CD4-positive, alpha-beta memory T cell (primary cell): Measurements from ENCODE around the gene GPATCH11. TPM values are rescaled to one million over a fixed set of nuclear protein-coding genes. Genes with fewer than 3 reads are reported as not detected.

Experiments
- CTCF ChIA-PET: fragments of 350-600 bp; sonication (Branson Sonifier 250); formaldehyde crosslinking; loops from one replicate; lab custom pipeline; 2021; ENCODE audit warnings: inconsistent platforms; ENCODE audit not compliant: partially characterized antibody; lab: Charles Lee
- POLR2A ChIA-PET: fragments of 350-600 bp; sonication (Branson Sonifier 250); formaldehyde crosslinking; loops from one replicate; lab custom pipeline; 2021; ENCODE audit not compliant: partially characterized antibody; lab: Charles Lee
- DNase-seq, 5 donors: peaks; one replicate each; pipeline versions ENCODE4 v3.0.0 to v3.0.0-alpha.2; 2020 to 2022; ENCODE audit warnings: mixed read lengths in 1 of 5
- H3K27ac ChIP-seq: one replicate; pipeline ENCODE4 v1.7.0; 2013; ENCODE audit warnings: low read depth, low read length
- H3K27me3 ChIP-seq: 2 replicates; pipeline ENCODE4 v1.7.0; 2013; ENCODE audit warnings: mild to moderate bottlenecking, low read length, moderate library complexity; ENCODE audit not compliant: insufficient read depth
- H3K36me3 ChIP-seq: 2 replicates; pipeline ENCODE4 v1.7.0; 2013; ENCODE audit warnings: mild to moderate bottlenecking, low read length, moderate library complexity; ENCODE audit not compliant: insufficient read depth
- H3K4me1 ChIP-seq: 2 replicates; pipeline ENCODE4 v1.7.0; 2013; ENCODE audit warnings: mild to moderate bottlenecking, low read length, moderate library complexity; ENCODE audit not compliant: insufficient read depth
- H3K4me3 ChIP-seq, 2 donors: one replicate each; pipeline ENCODE4 v1.7.0; 2013; ENCODE audit warnings: low read length in 2 of 2, mild to moderate bottlenecking in 1 of 2
- H3K9me3 ChIP-seq, 2 donors: one replicate each; pipeline ENCODE4 v1.7.0; 2013; ENCODE audit warnings: low read length in 2 of 2, control low read depth in 1 of 2; ENCODE audit not compliant: control insufficient read depth in 1 of 2
- H3K27ac Mint-ChIP-seq, 7 donors: one replicate each; pipeline ENCODE4 v1.8.0; 2020 to 2021; ENCODE audit warnings: mixed read lengths in 7 of 7, mild to moderate bottlenecking in 6 of 7, inconsistent platforms in 3 of 7, moderate library complexity in 3 of 7
- H3K27me3 Mint-ChIP-seq, 2 donors: one replicate each; pipeline ENCODE4 v1.8.0; 2020 to 2021; ENCODE audit warnings: mixed read lengths in 2 of 2
- H3K36me3 Mint-ChIP-seq, 2 donors: one replicate each; pipeline ENCODE4 v1.8.0; 2020 to 2021; ENCODE audit warnings: mixed read lengths in 2 of 2, inconsistent platforms in 1 of 2, mild to moderate bottlenecking in 1 of 2
- H3K4me1 Mint-ChIP-seq, 4 donors: one replicate each; pipeline ENCODE4 v1.8.0; 2020 to 2021; ENCODE audit warnings: mixed read lengths in 4 of 4, mild to moderate bottlenecking in 1 of 4
- H3K4me3 Mint-ChIP-seq, 8 donors: one replicate each; pipeline ENCODE4 v1.8.0; 2020 to 2021; ENCODE audit warnings: mixed read lengths in 8 of 8, mild to moderate bottlenecking in 7 of 8, moderate library complexity in 6 of 8, inconsistent platforms in 3 of 8
- H3K9me3 Mint-ChIP-seq, 8 donors: one replicate each; pipeline ENCODE4 v1.8.0; 2020 to 2021; ENCODE audit warnings: mixed read lengths in 8 of 8, mild to moderate bottlenecking in 5 of 8, inconsistent platforms in 3 of 8, moderate library complexity in 1 of 8
- intact Hi-C: fragments of 100-400 bp; cut with micrococcal nuclease; formaldehyde crosslinking; loops from one replicate; pipeline ENCODE4 v1.15.1; 2023
- polyA plus RNA-seq, 2 donors: library from polyadenylated mRNA; unstranded; fragments of 300-500 nt; fragmentation: Illumina TruSeq; gene quantifications; one replicate each; pipeline ENCODE4 v1.2.3, GENCODE V29; 2021
- total RNA-seq, 2 experiments: library from RNA; stranded (reverse); gene quantifications; one replicate each; pipeline ENCODE4 v1.2.3, GENCODE V29; 2021

Gene GPATCH11
- total and polyA plus RNA-seq, 4 experiments from 2014 or later = 9.2 to 18.9 (median 13.6) TPM

DNA sequence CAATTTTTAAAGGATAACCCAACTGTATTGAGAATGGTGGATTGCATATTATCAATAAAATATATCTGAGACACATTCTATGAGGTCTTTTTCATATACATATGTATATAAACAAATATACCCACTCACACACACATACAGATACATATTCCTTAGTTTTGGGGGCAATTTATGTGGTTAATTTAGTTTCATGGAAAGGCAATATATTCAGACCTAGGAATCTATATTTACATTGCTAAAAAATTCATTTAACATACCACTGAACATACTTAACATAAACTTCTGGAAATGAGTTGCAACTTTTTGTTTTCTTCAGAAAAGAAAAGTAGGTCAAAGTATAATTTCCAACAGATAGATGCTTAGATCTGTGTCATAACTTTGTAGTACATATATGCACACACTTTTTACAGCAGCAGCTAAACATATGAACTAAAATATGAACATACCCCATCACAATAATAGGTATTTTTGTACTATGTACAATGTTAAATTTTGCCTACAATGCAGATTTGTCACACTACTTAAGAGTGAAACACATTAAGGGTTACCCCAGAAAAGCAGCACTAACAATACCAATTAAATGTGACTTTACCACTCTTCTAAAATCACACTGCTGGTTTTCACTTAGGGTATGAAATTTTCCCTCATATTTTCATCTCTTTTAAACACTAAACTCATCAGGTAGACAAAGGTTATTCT, 23.2 kb upstream of the GPATCH11 start:
- Mint-ChIP-seq H3K9me3 (no peaks in the 10 kb centered on the region), H3K4me1 (peaks cover 0 to 6% (median 0%) of the 10 kb centered on the region in 4 donors), H3K4me3 (no peak overlapping the region), H3K27me3 (no peaks in the 10 kb centered on the region), H3K36me3 (peaks cover 40 to 81% of the 10 kb centered on the region in 2 donors), H3K27ac (no peak overlapping the region)
- no peaks in the 10 kb centered on the region for H3K4me1 ChIP-seq
- H3K9me3 ChIP-seq = no peaks in the 10 kb centered on the region
- no peak overlapping the region for H3K27ac ChIP-seq
- intact Hi-C loops = no loop called here
- H3K27me3 ChIP-seq = no peaks in the 10 kb centered on the region
- no peak for DNase-seq
- ChIA-PET POLR2A (no interaction called here), CTCF (no interaction called here)
- peaks cover 50% of the 10 kb centered on the region for H3K36me3 ChIP-seq
- no peak overlapping the region for H3K4me3 ChIP-seq

GRCh38 chr2:37061776-37062175, 22.5 kb upstream of the GPATCH11 start:
- peaks cover 0 to 7% (median 0%) of the 10 kb centered on the region in 4 donors for H3K4me1 Mint-ChIP-seq
- Histone ChIP-seq H3K4me3 (no peak overlapping the region), H3K27me3 (no peaks in the 10 kb centered on the region), H3K9me3 (no peaks in the 10 kb centered on the region), H3K36me3 (peaks cover 44% of the 10 kb centered on the region), H3K4me1 (no peaks in the 10 kb centered on the region), H3K27ac (no peak overlapping the region)
- DNase-seq = no peak
- no peak overlapping the region for H3K4me3 Mint-ChIP-seq
- ChIA-PET POLR2A (no interaction called here), CTCF (interaction anchor here (1.6 kb wide), 1 partner anchor 9 kb away, joined by 3 read pairs; no protein-coding TSS in a partner anchor)
- H3K9me3 Mint-ChIP-seq = no peaks in the 10 kb centered on the region
- intact Hi-C loops = no loop called here
- no peaks in the 10 kb centered on the region for H3K27me3 Mint-ChIP-seq
- H3K36me3 Mint-ChIP-seq = peaks cover 34 to 78% of the 10 kb centered on the region in 2 donors
- no peak overlapping the region for H3K27ac Mint-ChIP-seq

DNA sequence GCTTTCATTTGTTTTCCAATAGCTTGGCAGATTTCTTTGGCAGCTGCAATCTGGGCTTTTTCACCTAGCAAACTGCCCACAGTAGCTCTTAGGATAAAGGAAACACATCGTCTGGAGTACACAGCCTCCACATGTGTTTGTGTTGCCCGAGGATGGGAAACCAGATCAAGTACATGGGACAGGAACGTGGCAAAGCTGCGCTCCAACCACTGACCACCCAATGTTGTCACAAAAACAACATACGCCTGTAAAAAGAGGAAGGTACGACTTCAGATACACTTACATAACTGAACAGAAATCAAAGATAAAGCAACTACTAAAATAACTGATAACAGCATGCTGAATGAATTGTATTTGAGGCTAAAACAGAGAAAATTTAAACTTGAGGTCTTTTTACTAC, 15.6 kb upstream of the GPATCH11 start:
- H3K4me3 Mint-ChIP-seq = no peak overlapping the region
- intact Hi-C loops = no loop called here
- Histone ChIP-seq H3K4me3 (no peak overlapping the region), H3K4me1 (peaks cover 5% of the 10 kb centered on the region), H3K27me3 (no peaks in the 10 kb centered on the region), H3K9me3 (no peaks in the 10 kb centered on the region), H3K36me3 (peaks cover 47% of the 10 kb centered on the region), H3K27ac (no peak overlapping the region)
- no peaks in the 10 kb centered on the region for H3K9me3 Mint-ChIP-seq
- DNase-seq = no peak
- H3K27ac Mint-ChIP-seq = peak overlapping the region in 3 of 7 donors; percentile 27 to 57 (median 42)
- ChIA-PET CTCF (no interaction called here), POLR2A (interaction anchor here (1.2 kb wide), 1 partner anchor 10 kb away, joined by 3 read pairs; no protein-coding TSS in a partner anchor)
- H3K27me3 Mint-ChIP-seq = no peaks in the 10 kb centered on the region
- H3K4me1 Mint-ChIP-seq = peaks cover 11 to 19% (median 15%) of the 10 kb centered on the region in 4 donors
- peaks cover 43 to 73% of the 10 kb centered on the region in 2 donors for H3K36me3 Mint-ChIP-seq

GRCh38 chr2:37070931-37071330, 13.4 kb upstream of the GPATCH11 start:
- POLR2A ChIA-PET = interaction anchor here (0.8 kb wide), 1 partner anchor 15 kb away, joined by 3 read pairs; no protein-coding TSS in a partner anchor
- Histone ChIP-seq H3K4me1 (peaks cover 5% of the 10 kb centered on the region), H3K27me3 (no peaks in the 10 kb centered on the region), H3K4me3 (no peak overlapping the region), H3K9me3 (no peaks in the 10 kb centered on the region), H3K27ac (no peak overlapping the region), H3K36me3 (peaks cover 34% of the 10 kb centered on the region)
- intact Hi-C loops = no loop called here
- Mint-ChIP-seq H3K4me1 (peaks cover 21 to 30% (median 25%) of the 10 kb centered on the region in 4 donors), H3K9me3 (no peaks in the 10 kb centered on the region), H3K27me3 (no peaks in the 10 kb centered on the region), H3K27ac (no peak overlapping the region), H3K4me3 (no peak overlapping the region), H3K36me3 (peaks cover 48 to 68% of the 10 kb centered on the region in 2 donors)
- CTCF ChIA-PET = no interaction called here
- DNase-seq = no peak

DNA sequence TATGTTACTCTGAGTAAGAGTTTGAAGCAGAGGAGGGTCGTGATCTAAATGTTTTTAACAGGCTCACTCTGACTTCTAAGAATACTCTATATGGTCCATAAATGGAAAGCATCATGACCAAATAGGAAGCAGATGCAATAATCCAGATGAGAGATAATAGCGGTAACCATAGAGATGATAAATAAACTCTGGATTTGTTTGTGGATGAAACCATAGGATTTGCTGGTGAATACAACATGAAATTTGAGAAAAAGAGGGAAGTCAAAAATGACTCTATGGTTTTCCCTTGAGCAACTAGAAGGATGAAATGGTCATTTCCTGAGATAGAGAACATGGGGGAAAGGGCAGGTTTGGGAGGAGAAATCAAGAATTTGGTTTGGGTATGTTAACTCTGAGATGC, 4.1 kb upstream of the GPATCH11 start:
- peaks cover 28 to 53% (median 39%) of the 10 kb centered on the region in 4 donors for H3K4me1 Mint-ChIP-seq
- CTCF ChIA-PET = no interaction called here
- peak overlapping the region in 4 of 8 donors; percentile 58 to 88 (median 84) for H3K4me3 Mint-ChIP-seq
- intact Hi-C loops = no loop called here
- no peaks in the 10 kb centered on the region for H3K9me3 Mint-ChIP-seq
- H3K36me3 Mint-ChIP-seq = peaks cover 37 to 44% of the 10 kb centered on the region in 2 donors
- no peak for DNase-seq
- Histone ChIP-seq H3K27me3 (no peaks in the 10 kb centered on the region), H3K9me3 (no peaks in the 10 kb centered on the region), H3K4me3 (peak overlapping the region; percentile 6 to 7), H3K27ac (peak overlapping the region; percentile 37), H3K4me1 (peaks cover 63% of the 10 kb centered on the region), H3K36me3 (peaks cover 21% of the 10 kb centered on the region)
- H3K27ac Mint-ChIP-seq = peak overlapping the region in 6 of 7 donors; percentile 75 to 96 (median 87)
- POLR2A ChIA-PET = no interaction called here
- no peaks in the 10 kb centered on the region for H3K27me3 Mint-ChIP-seq

GRCh38 chr2:37080689-37081088, 3.6 kb upstream of the GPATCH11 start:
- peaks cover 28 to 50% (median 38%) of the 10 kb centered on the region in 4 donors for H3K4me1 Mint-ChIP-seq
- Histone ChIP-seq H3K4me1 (peaks cover 66% of the 10 kb centered on the region), H3K36me3 (peaks cover 21% of the 10 kb centered on the region), H3K27me3 (no peaks in the 10 kb centered on the region), H3K9me3 (no peaks in the 10 kb centered on the region), H3K27ac (peak overlapping the region; percentile 37), H3K4me3 (peak overlapping the region; percentile 6 to 7)
- DNase-seq = peak in 3 of 5 donors; percentile 12 to 28 (median 27)
- intact Hi-C loops = no loop called here
- H3K4me3 Mint-ChIP-seq = peak overlapping the region in 4 of 8 donors; percentile 58 to 88 (median 84)
- ChIA-PET POLR2A (no interaction called here), CTCF (no interaction called here)
- H3K9me3 Mint-ChIP-seq = no peaks in the 10 kb centered on the region
- H3K27ac Mint-ChIP-seq = peak overlapping the region in 6 of 7 donors; percentile 75 to 96 (median 87)
- H3K27me3 Mint-ChIP-seq = no peaks in the 10 kb centered on the region
- peaks cover 34 to 40% of the 10 kb centered on the region in 2 donors for H3K36me3 Mint-ChIP-seq

DNA sequence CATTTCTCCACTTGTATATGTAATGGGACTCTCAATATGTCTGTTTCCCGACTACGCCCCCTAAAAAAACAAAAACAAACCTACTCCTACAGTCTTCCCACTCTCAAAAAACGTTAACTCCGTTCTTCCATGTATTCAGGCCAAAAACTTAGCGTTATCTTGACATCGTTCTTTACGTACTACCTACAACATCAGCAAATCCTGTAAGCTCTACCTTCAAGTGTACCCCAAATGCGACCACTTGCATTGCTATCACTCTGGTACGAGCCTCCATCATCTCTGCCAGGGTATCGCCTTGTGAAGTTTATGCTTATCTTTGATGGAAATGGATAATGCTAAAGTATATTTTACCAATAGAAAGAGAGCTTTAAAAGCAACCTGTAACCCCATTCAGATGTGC, 479 bp downstream of the GPATCH11 start:
- Histone ChIP-seq H3K9me3 (no peaks in the 10 kb centered on the region), H3K4me1 (peaks cover 46% of the 10 kb centered on the region)
- no peak overlapping the region for H3K4me3 Mint-ChIP-seq

More for the DNA sequence above, 479 bp downstream of the GPATCH11 start:
- Histone ChIP-seq H3K36me3 (peaks cover 4% of the 10 kb centered on the region), H3K4me3 (peak overlapping the region; percentile 85 to 94), H3K27ac (peak overlapping the region; percentile 81), H3K27me3 (no peaks in the 10 kb centered on the region)
- peaks cover 22 to 31% of the 10 kb centered on the region in 2 donors for H3K36me3 Mint-ChIP-seq
- intact Hi-C loops = loop anchor here (1.0 to 2.0 kb wide), 3 partner anchors 72 to 118 kb away; partner anchors contain the start of genes CEBPZOS, EIF2AK2 and STRN
- H3K4me1 Mint-ChIP-seq = peaks cover 13 to 35% (median 26%) of the 10 kb centered on the region in 4 donors
- H3K27ac Mint-ChIP-seq = no peak overlapping the region
- ChIA-PET POLR2A (interaction anchor here (1.4 to 2.4 kb wide), 3 partner anchors 72 to 147 kb away, joined by 3 to 16 read pairs (median 7); partner anchors contain the start of genes CEBPZ, EIF2AK2, NDUFAF7 and STRN), CTCF (no interaction called here)
- H3K9me3 Mint-ChIP-seq = no peaks in the 10 kb centered on the region
- no peak for DNase-seq
- no peaks in the 10 kb centered on the region for H3K27me3 Mint-ChIP-seq
